SH-SY5Y (cell line): ENCODE data around the gene ZNF324B.

Source experiments
- GATA2 ChIP-seq: IDR thresholded peaks from 2 replicates; pipeline ENCODE4 v1.6.1; 2011; ENCODE audit warnings: mild to moderate bottlenecking, low read depth, low read length
- GATA3 ChIP-seq: IDR thresholded peaks from 2 replicates; pipeline ENCODE4 v1.6.1; 2011; ENCODE audit warnings: low read depth, mild to moderate bottlenecking, low read length, moderate library complexity

DNA sequence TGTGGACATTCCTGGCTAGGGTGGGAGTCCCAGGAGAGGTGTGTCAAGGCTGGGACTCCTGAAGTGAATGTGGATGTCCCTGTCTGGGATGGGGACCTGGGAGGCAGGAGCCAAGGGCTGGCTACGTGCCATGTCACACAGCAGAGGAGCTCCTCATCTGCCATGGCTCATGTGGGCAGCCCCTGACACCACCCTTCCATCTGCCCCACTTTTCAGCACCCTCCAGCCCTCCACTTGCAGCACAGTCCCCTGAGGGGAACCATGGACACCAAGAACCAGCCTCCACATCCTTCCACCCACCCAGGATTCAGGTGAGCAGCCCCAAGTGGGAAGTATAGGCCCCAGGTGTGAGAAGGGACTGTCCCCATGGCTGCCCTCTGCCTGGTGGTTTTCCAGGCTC is 26.4 kb downstream of the ZNF324B start:
- TF ChIP-seq GATA2 (no peak), GATA3 (no peak)
